Mucosa of stomach (tissue), 1 donor: ENCODE measurements around the gene CLCNKA.

Source experiments
- H3K27me3 ChIP-seq: one replicate; pipeline ENCODE4 v1.7.0; 2013; ENCODE audit warnings: mild to moderate bottlenecking, low read length; ENCODE audit not compliant: control insufficient read depth, insufficient read depth
- H3K36me3 ChIP-seq: one replicate; pipeline ENCODE4 v1.7.0; 2013; ENCODE audit warnings: low read length; ENCODE audit not compliant: control insufficient read depth, insufficient read depth
- H3K4me1 ChIP-seq: one replicate; pipeline ENCODE4 v1.7.0; 2013; ENCODE audit warnings: mild to moderate bottlenecking, low read length; ENCODE audit not compliant: control insufficient read depth, insufficient read depth
- H3K4me3 ChIP-seq: one replicate; pipeline ENCODE4 v1.7.0; 2013; ENCODE audit warnings: low read length
- H3K9ac ChIP-seq: one replicate; pipeline ENCODE4 v1.7.0; 2013; ENCODE audit warnings: mild to moderate bottlenecking, low read length, moderate library complexity
- H3K9me3 ChIP-seq: one replicate; pipeline ENCODE4 v1.7.0; 2013; ENCODE audit warnings: mild to moderate bottlenecking, low read length, moderate library complexity; ENCODE audit not compliant: control insufficient read depth
- donor health status: Pancreatic carcinoma.

CLCNKA gene

GRCh38 chr1:16083486-16083885 lies 61.6 kb downstream of the CLCNKA start:
- Histone ChIP-seq H3K36me3 (no peaks in the 10 kb centered on the region), H3K4me3 (no peak overlapping the region), H3K9me3 (no peaks in the 10 kb centered on the region), H3K4me1 (peaks cover 38% of the 10 kb centered on the region), H3K27me3 (no peaks in the 10 kb centered on the region), H3K9ac (no peak overlapping the region)
